Glomerular visceral epithelial cell (primary cell): ENCODE data around the gene COL3A1.
A peak's percentile ranks its signal among the peaks of the same experiment; 100 is the strongest.

Experiments used
- DNase-seq: peaks from one replicate; pipeline ENCODE4 v3.0.0-alpha.2; 2016; ENCODE audit errors: extremely low spot score

The COL3A1 gene

GRCh38 chr2:189015359-189015758 lies 41.2 kb downstream of the COL3A1 start:
- DNase-seq: no peak

GRCh38 chr2:189016311-189016861 lies 42.2 kb downstream of the COL3A1 start:
- no peak for DNase-seq

- no peak for DNase-seq
Observed at GRCh38 chr2:189018631-189019030, 44.5 kb downstream of the COL3A1 start.

- DNase-seq: no peak
Observed at GRCh38 chr2:189020179-189020578, 46.0 kb downstream of the COL3A1 start.

GRCh38 chr2:189022053-189022481 lies 47.9 kb downstream of the COL3A1 start:
- no peak for DNase-seq

GRCh38 chr2:189022492-189022891 lies 48.3 kb downstream of the COL3A1 start:
- DNase-seq: no peak

- no peak for DNase-seq
Observed at GRCh38 chr2:189024901-189025618, 50.9 kb downstream of the COL3A1 start.

GRCh38 chr2:189037518-189037917 lies 63.3 kb downstream of the COL3A1 start:
- DNase-seq: peak; percentile 8

GRCh38 chr2:189045836-189046235 lies 71.7 kb downstream of the COL3A1 start:
- no peak for DNase-seq

GRCh38 chr2:189046320-189046719 lies 72.1 kb downstream of the COL3A1 start:
- DNase-seq: no peak

- DNase-seq: no peak
Observed at GRCh38 chr2:189047171-189047888, 73.2 kb downstream of the COL3A1 start.

- DNase-seq: no peak
Observed at GRCh38 chr2:189048189-189048588, 74.0 kb downstream of the COL3A1 start.

GRCh38 chr2:189049709-189050164 lies 75.6 kb downstream of the COL3A1 start:
- no peak for DNase-seq

GRCh38 chr2:189050165-189050712 lies 76.1 kb downstream of the COL3A1 start:
- DNase-seq: no peak

- no peak for DNase-seq
Observed at GRCh38 chr2:189056200-189057106, 82.3 kb downstream of the COL3A1 start.

- no peak for DNase-seq
Observed at GRCh38 chr2:189057316-189057715, 83.1 kb downstream of the COL3A1 start.

GRCh38 chr2:189060096-189060642 lies 86.0 kb downstream of the COL3A1 start:
- no peak for DNase-seq
